GM18499 (cell line): ENCODE data around the gene NSF.
"Not testable (repeated sequence)": the region's sequence is repeated elsewhere in the genome, so short reads cannot be mapped to it uniquely, and the experiment has no call there.

Experiments
- ATAC-seq: cut with Tn5 transposase; IDR thresholded peaks from one replicate; pipeline ENCODE4 v1.9.1; 2021; ENCODE audit warnings: moderate number of reproducible peaks; ENCODE audit not compliant: insufficient read depth, unreplicated experiment

The NSF gene

DNA sequence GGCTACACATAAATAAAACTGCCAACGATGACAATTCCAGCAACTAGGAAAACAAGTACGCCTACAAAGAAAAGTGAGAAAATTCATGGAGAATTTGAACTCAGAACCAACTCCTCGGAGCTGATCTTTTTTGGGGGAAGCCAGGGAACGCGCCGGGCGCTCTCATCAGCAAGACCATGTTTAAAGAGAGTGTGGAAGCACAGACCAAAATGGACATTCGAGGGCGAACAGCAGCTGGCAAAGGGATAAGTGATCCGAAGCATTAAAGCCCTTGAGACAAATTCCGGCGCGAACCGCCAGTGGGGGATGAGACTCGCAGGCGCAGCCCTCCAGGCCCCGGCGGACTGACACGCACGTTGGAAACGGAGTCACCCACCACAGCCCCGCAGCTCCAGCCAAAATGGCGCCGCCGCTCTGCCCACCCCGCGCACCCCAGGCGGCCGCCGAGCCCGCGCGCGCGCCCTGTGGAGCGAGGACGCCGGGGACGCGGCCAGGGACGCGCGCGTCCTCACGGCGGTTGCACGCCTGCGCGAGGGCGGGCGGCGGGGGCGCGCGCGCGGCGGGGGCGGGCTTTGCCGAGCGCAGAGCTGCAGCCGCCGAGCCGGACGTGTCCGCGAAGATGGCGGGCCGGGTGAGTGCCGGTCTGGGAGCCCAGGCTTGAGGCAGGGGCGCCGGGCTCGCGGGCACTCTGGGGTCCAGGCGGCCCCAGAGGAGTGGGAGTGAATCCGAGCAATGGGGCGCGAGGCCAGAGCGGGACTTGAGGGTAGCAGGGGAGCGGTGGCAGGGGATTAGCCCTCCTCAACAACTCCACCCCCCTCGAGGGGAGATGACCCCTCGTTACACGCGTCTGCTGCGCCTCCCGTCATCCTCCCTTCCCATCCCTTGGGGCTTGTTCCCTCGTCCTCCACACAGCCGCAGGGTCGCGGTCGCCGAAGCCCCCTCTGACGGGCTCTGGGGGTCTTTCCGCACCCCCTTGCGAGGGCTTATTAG lies at the start of gene NSF:
Gene NSF (plus strand): TSS at position 513 of the 990 bp plus-strand sequence. CDS start 107 bp downstream, at position 620.
- ATAC-seq, result not testable (repeated sequence)

GRCh38 chr17:46548607-46549006 lies 41.9 kb upstream of the NSF start:
- not testable (repeated sequence) for ATAC-seq

- not testable (repeated sequence) for ATAC-seq
Observed at GRCh38 chr17:46559155-46559554, 31.3 kb upstream of the NSF start.

DNA sequence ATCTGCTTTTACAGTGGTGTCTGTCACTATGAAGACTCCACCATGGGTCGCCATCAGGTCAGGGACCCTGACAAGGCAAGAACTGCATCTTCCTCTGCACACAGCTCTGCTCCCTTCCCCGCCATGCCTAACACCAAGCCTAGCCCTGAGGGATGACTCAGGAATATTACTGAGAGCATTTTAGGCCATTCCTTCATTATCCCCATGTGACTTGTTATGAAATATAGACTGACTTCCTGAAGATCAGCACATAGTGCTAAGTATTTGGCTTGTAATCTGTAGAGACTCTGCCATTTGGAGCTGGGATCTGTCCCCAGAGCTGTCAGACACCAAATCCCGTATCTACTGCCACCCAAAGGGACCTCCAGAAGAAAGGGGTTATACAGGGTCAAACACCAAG lies 30.4 kb upstream of the NSF start:
- not testable (repeated sequence) for ATAC-seq

- ATAC-seq, result not testable (repeated sequence)
Observed at GRCh38 chr17:46566284-46566683, 24.2 kb upstream of the NSF start.

- not testable (repeated sequence) for ATAC-seq
Observed at GRCh38 chr17:46566980-46567379, 23.5 kb upstream of the NSF start.

GRCh38 chr17:46571796-46572195 lies 18.7 kb upstream of the NSF start:
- not testable (repeated sequence) for ATAC-seq

- ATAC-seq, result peak; percentile 67
Observed at GRCh38 chr17:46579083-46580075, 11.1 kb upstream of the NSF start, which contains the start of gene ARL17A. Gene ARL17A, minus strand, starts transcription at chr17:46579691. Its CDS starts 3,369 bp downstream, at chr17:46576322.

GRCh38 chr17:46580082-46580481 lies 10.4 kb upstream of the NSF start:
- ATAC-seq, result not testable (repeated sequence)

- ATAC-seq, result not testable (repeated sequence)
Observed at GRCh38 chr17:46585444-46585843, 5.0 kb upstream of the NSF start.

GRCh38 chr17:46591332-46591731 lies 863 bp downstream of the NSF start:
- ATAC-seq, result not testable (repeated sequence)

DNA sequence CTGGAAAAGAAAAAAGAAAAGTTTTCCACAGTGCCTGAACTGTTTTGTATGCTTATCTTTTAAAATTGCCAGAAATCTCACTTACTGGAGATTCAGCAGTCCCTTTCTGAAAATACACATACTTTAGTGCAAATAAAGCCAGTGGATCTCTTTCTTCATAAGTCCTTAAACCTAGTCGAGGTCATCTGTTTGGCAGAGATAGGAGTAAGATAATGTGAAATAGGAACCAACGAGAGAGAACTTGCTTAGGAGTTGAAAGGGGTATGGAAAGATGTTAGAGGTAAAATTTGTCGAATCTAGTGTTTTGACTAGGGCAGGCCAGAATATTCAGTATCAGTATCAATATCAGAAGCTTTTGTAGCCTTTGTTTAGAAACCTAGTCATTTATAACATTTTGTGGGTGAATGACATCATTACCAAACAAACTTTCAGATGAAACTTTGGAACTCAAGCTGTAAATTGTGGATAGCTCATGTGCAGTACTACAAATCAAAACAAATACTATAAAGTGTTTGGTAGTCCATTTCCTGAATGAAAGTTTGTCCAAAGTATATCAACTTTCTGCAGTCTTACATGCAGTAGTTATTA lies 8.0 kb downstream of the NSF start:
- not testable (repeated sequence) for ATAC-seq

DNA sequence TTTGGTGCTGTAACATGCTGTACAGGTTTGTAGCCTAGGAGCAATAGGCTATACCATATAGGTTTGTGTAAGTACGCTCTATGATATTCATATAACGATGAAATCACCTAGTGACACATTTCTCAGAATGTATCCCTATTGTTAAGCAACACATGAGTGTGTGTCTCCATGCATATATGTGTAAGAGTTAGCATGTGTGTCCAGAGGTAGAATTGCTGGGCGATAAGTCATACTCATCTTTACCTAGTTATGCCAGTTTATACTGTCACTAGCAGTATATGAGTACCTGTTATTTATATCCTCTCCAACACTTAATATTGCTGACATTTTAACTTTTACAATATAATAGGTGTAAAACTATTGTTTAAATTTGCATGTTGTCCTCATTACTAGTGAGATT lies 10.3 kb downstream of the NSF start:
- not testable (repeated sequence) for ATAC-seq

DNA sequence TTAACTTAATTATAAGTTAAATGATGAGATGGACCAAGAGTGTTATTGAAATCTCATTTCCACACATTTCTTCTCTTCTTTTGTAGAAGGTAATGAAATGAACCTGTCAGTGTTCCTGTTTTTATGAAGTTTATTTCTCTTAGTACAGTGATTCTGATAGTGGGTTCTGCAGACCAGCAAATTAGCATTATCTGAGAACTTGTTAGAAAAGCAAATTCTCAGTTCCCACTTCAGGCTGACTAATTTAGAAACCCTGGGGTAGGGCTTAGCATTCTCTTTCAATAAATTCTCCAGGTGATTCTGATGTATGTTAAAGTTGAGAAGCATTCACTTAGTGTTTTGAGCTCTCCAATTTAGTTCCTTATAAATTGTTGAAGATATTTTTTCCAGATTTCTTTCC lies 12.7 kb downstream of the NSF start:
- ATAC-seq, result peak; percentile 73

DNA sequence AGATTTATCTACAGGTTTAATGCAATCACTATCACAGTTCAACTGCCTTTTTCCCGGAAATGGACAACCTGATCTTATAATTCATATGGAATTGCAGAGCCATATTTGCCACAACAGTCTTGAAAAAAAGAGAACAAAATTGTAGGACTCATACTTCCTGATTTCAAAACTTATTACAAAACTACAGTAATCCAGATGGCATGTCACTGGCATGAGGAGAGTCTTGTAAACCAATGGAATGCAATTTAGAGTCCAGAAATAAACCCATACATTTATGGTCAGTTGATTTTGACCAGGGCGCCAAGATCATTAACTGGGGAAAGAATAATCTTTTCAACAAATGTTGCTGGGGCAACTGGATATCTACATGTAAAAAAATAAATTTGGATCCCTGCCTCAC lies 20.8 kb downstream of the NSF start:
- ATAC-seq, result not testable (repeated sequence)

- ATAC-seq, result not testable (repeated sequence)
Observed at GRCh38 chr17:46613876-46614275, 23.4 kb downstream of the NSF start.

GRCh38 chr17:46617121-46617520 lies 26.7 kb downstream of the NSF start:
- not testable (repeated sequence) for ATAC-seq

- not testable (repeated sequence) for ATAC-seq
Observed at GRCh38 chr17:46618975-46619374, 28.5 kb downstream of the NSF start.

DNA sequence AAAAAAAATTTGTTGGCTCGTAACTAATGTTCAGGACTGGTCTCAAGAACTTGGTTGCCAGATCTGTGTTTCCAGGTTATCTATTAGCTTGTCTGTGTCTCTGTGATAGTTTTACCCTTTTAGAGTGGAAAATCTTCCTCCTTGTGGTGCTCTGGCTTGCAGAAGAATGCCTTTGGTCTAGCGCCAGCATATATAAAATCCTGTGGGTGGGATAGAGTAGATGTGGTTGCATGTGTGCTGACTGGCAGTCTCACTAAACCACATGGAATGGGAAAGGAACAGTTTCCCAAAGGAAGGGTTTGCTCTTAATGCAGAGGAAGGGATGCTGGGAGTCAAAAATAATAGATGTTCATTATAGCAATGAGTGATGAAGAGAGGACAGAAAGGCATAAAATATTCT lies 33.3 kb downstream of the NSF start:
- not testable (repeated sequence) for ATAC-seq

- not testable (repeated sequence) for ATAC-seq
Observed at GRCh38 chr17:46624726-46625125, 34.3 kb downstream of the NSF start.
